ENCODE measurements around the gene TSN. TPM values are rescaled to one million over a fixed set of nuclear protein-coding genes. Genes with fewer than 3 reads are reported as not detected.

TSN gene
- total RNA-seq, result 24.3 and 29.1 TPM in 2 replicates

DNA sequence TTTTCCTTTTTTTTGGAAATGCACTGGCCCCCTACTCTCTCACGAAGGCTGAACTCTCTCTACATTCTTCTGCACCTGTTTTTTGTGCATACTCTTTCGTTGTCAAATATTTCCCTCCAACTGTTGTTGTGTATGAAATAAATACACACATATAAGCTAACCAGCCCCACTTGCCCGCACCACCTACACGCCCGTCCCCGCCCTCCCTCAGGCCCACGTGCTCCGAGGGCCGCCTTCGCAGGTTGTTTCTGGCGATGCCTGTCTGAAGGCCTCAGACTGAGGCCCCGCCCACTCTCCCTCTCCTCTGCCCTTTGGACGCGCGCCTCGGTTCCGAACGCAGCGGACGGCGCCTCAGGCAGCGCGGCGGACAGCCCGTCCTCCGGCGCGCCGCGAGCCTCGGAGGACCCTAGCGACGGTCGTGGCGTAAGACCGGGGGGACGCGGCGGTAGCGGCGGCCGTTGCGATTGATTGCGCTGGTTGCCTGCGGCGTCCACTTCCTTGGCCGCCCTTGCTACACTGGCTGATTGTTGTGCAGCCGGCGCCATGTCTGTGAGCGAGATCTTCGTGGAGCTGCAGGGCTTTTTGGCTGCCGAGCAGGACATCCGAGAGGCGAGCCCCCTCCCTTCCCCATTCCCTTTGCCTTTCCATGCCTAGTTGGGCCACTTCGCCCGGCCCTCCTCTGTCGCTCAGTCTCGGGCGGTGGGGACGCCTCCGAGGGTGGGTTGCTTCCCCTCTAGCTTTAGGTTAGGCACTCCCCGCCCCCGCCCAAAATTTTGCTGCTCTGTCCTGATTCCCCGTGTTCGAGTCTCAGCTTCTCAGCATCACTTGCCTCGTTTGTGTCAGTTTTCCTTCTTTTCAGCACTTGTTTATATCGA is at the start of gene TSN:
TSN (plus strand) TSS at position 415 of the 875 bp plus-strand sequence; CDS start at position 544, 129 bp downstream.

DNA sequence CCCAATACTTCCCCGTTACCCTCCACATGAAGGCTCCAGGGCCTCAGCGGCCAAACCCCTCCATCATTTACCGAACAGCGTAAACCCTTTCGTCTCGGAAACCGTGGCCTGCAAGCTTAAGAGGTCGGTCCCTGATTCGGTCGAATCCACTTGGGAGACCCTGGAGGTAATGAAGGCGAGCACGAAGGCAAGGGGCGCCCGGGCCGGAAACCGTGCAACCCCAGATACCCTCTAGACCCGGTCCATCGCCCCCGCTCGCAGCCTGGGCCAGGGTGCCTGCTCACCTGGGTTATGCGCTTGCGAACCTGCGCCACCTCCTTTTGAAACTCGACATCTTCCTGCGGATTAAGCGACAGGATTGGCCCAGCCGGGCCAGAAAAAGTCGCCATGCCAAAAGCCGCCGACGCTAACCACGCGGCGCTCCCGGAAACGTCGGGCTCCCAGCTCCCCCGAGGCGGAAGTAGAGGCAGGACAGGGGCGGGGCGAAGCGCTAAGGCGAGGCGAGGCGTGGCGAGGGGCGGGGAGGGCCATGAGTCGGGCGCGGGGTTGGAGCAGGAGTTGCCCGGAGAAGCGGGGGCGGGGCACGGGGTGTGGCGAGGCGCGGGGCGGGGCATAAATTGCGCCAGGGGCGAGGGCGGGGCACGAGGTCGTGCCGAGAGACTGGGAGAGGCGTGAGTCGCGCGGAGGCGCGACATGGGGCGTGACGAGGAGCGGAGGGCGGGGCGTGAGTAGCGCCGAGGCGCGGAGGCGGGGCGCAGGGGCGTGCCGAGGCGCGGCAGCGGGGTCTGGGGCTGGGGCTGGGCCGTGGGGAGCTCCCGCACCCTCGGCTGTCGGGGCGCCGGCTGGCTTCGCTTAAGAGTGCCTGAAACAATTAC is 18.8 kb upstream of the TSN start, which contains the start of gene NIFK:
NIFK (minus strand) TSS at position 414 of the 875 bp plus-strand sequence; CDS start at position 389, 25 bp downstream.

Other genes starting within 250 kb of the TSN start
- under 0.01 TPM in 2 replicates for gene RNU4ATAC, start 224.8 kb upstream of the TSN start, total RNA-seq
- 18.3 and 19.8 TPM in 2 replicates for gene CLASP1, start 106.2 kb upstream of the TSN start, total RNA-seq
- gene NIFK, start 18.8 kb upstream of the TSN start, total RNA-seq, result 42.2 and 46.7 TPM in 2 replicates